Measurements from ENCODE around the gene ST3GAL4.

The ST3GAL4 gene

DNA sequence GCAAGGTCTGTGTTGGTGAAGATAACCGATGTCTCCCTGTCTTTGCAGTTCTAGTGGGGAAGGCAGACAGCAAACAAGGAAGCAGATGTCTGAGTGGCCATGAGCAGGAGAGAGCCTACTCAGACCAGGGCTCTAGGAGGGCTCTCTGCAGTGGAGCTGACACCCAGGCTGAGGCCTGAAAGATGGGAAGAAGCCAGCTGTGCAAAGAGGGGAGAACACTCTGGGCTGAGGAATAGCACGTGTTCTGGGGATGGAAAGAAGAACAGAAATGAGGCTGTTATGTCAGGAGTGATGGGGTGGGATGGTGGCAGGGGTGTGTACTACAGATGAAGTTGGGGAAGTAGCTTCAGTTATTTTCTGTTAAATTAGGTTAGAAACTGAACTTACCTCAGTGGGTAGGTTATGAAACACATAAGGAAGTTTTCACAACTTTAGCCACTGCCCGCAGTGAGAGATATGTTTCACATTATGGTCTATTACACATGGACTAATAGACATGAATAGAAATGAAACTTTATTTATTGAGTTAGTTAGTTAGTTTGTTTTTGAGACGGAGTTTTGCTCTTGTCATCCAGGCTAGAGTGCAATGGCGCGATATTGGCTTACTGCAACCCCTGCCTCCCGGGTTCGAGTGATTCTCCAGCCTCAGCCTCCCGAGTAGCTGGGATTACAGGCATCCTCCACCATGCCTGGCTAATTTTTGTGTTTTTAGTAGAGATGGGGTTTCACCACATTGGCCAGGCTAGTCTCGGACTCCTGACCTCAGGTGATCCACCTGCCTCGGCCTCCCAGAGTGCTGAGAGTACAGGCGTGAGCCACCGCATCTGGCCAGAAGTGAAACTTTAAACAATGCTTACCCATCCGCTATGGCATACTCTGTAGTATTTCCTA lies 43.8 kb upstream of the ST3GAL4 start:
- DNase-seq (ENCODE audit: low read depth) = no peak
- TF ChIP-seq, protein P1, sequence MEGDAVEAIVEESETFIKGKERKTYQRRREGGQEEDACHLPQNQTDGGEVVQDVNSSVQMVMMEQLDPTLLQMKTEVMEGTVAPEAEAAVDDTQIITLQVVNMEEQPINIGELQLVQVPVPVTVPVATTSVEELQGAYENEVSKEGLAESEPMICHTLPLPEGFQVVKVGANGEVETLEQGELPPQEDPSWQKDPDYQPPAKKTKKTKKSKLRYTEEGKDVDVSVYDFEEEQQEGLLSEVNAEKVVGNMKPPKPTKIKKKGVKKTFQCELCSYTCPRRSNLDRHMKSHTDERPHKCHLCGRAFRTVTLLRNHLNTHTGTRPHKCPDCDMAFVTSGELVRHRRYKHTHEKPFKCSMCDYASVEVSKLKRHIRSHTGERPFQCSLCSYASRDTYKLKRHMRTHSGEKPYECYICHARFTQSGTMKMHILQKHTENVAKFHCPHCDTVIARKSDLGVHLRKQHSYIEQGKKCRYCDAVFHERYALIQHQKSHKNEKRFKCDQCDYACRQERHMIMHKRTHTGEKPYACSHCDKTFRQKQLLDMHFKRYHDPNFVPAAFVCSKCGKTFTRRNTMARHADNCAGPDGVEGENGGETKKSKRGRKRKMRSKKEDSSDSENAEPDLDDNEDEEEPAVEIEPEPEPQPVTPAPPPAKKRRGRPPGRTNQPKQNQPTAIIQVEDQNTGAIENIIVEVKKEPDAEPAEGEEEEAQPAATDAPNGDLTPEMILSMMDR (IDR thresholded peaks at IDR 0.05; ENCODE audit: control insufficient read depth, extremely low read depth, insufficient read depth) = no peak
- no peak overlapping the region for H3K4me3 ChIP-seq (ENCODE audit: low read depth, low read length)

GRCh38 chr11:126312961-126313360 lies 42.5 kb upstream of the ST3GAL4 start:
- no peak for DNase-seq (ENCODE audit: low read depth)
- H3K4me3 ChIP-seq (ENCODE audit: low read depth, low read length) = no peak overlapping the region
- TF ChIP-seq, protein P1 (IDR thresholded peaks at IDR 0.05; ENCODE audit: control insufficient read depth, extremely low read depth, insufficient read depth) = no peak

DNA sequence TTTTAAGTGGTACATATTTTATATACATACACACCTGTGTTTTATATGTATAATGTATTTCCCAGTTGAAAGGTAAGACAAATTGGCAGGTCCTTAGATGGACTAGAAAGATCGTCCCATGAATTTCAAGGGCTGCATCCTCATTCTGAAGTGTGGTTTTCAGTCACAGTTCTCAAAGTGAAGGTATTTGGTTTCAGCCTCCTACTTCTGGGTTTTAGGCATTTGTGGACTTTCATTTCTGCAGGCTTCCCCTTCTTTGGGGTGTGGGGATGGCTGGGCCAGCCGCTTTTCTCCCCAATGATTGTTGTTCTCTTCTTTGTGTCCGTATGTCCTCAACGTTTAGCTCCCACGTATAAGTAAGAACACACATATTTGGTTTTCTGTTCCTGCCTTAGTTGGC lies 41.7 kb upstream of the ST3GAL4 start:
- no peak for DNase-seq (ENCODE audit: low read depth)
- H3K4me3 ChIP-seq (ENCODE audit: low read depth, low read length) = no peak overlapping the region
- TF ChIP-seq, protein P1 (IDR thresholded peaks at IDR 0.05; ENCODE audit: control insufficient read depth, extremely low read depth, insufficient read depth) = no peak

- H3K4me3 ChIP-seq (ENCODE audit: low read depth, low read length) = no peak overlapping the region
- TF ChIP-seq, protein P1 (IDR thresholded peaks at IDR 0.05; ENCODE audit: control insufficient read depth, extremely low read depth, insufficient read depth) = no peak
- DNase-seq (ENCODE audit: low read depth) = no peak
Observed at GRCh38 chr11:126317432-126317755, 38.1 kb upstream of the ST3GAL4 start.

DNA sequence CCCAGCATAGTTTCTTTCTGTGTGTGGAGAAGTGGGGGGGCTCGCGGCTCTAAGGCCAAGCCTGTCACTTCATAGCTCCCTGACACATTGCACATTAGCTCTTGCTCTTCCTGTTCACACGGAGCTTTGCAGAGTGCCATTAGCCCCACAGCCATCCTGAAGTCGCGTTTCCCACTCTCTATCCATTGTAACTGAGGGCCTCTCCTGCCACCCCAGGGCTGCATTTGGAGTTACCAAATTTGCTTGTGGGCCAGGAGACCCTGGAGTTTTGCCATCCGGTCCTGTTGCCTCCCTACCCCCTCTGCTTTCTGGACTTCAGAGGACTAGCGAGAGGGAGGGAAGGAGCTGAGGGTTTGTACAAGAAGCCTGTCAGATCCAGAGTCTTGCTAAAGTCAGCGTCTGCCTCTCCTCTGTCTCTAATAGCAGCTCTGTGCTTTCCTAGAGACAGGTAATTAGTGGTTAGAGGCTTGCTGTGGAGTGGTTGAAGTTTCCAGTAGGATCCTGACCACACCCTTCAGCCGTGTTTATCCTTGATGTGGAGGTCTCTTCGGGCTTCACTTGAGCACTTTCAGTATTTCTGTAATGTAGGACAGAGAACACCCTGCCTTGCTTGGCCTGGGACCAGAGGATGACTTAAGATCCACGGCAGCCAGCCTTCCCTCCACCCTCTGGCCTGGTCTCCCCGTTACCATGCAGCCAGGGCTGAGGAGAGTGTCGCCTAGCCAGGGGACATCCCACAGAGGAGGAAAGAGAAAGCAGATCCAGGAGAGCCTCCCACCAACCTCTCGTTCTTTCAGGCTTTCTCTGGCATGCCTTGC lies 37.5 kb upstream of the ST3GAL4 start:
- TF ChIP-seq, protein P1 (IDR thresholded peaks at IDR 0.05; ENCODE audit: control insufficient read depth, extremely low read depth, insufficient read depth) = no peak
- no peak for DNase-seq (ENCODE audit: low read depth)
- H3K4me3 ChIP-seq (ENCODE audit: low read depth, low read length) = no peak overlapping the region

DNA sequence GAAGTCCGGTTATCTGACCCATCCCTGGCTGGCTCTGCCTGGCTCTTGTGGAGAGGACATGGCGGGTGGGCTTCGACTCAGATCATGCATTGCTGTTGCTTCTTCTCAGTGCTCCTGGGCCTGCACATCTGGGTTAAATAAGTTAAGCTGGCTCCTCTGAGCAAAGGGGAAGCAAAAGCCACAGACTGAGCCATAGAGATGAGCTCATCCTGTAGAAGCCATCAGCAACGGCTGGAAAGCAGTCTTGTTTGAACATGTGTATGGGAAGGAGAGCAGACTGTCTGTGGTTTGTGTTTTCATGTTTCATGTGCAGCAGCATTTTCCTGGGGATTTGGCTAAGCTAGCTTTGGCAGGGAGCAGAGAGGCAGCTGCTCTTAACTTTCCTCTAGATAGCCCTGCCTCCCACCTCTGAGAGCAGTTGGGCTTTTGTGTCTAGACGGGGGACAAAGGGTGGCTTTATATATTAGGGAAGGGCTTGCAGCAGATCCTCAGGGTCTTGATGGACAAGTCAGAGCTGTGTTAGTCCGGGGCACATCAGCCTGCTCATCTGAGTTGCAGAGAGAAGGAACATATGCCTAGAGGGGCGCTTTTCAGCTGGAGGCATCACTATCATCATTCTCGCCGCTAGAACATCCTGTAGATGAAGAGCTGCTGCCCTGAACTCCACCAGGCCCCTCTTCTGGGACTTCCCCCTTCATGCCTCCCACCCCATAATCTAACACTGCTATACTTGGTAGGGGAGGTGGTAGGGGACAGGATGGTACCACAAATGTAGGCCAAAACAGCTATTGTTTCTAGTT lies 36.7 kb upstream of the ST3GAL4 start:
- DNase-seq (ENCODE audit: low read depth) = no peak
- no peak overlapping the region for H3K4me3 ChIP-seq (ENCODE audit: low read depth, low read length)
- TF ChIP-seq, protein P1 (IDR thresholded peaks at IDR 0.05; ENCODE audit: control insufficient read depth, extremely low read depth, insufficient read depth) = no peak
